ENCODE data around the gene CLEC7A. TPM values are rescaled to one million over a fixed set of nuclear protein-coding genes. Genes with fewer than 3 reads are reported as not detected.

CLEC7A gene
- total RNA-seq, 1 donor from 2014 or later = 79.5 TPM

DNA sequence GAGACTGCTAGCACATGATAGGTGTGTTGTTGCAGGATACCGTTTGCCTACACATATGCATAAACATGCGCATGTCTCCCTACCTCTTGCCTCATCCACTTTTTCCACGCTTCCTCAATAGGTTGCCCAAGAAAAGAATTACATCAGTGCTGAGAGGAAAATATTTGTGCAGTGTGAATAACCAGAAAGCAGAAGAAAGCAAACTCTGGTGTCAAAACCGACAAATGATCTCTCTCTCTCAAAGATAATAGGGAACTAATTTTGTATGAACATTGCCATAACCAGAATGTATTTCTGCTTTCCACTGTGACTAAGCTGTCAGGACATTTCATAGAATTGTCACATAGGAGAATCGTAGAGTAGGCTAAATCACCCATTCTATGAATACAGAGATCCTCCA is 1.3 kb downstream of the CLEC7A start:
- H3K4me1 ChIP-seq = no peaks in the 10 kb centered on the region
- H3K9me3 ChIP-seq = no peaks in the 10 kb centered on the region
- no peak for DNase-seq
- H3K27me3 ChIP-seq (ENCODE audit: low read depth) = no peaks in the 10 kb centered on the region
- H3K4me3 ChIP-seq = peak overlapping the region; percentile 33
- peak overlapping the region; percentile 80 for H3K27ac ChIP-seq
- ATAC-seq = peak; percentile 70 to 80
- intact Hi-C loops (cut with DNase I) = no loop called here
- H3K36me3 ChIP-seq = no peaks in the 10 kb centered on the region
- TF ChIP-seq, protein P1, sequence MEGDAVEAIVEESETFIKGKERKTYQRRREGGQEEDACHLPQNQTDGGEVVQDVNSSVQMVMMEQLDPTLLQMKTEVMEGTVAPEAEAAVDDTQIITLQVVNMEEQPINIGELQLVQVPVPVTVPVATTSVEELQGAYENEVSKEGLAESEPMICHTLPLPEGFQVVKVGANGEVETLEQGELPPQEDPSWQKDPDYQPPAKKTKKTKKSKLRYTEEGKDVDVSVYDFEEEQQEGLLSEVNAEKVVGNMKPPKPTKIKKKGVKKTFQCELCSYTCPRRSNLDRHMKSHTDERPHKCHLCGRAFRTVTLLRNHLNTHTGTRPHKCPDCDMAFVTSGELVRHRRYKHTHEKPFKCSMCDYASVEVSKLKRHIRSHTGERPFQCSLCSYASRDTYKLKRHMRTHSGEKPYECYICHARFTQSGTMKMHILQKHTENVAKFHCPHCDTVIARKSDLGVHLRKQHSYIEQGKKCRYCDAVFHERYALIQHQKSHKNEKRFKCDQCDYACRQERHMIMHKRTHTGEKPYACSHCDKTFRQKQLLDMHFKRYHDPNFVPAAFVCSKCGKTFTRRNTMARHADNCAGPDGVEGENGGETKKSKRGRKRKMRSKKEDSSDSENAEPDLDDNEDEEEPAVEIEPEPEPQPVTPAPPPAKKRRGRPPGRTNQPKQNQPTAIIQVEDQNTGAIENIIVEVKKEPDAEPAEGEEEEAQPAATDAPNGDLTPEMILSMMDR (IDR thresholded peaks at IDR 0.05) = no peak

DNA sequence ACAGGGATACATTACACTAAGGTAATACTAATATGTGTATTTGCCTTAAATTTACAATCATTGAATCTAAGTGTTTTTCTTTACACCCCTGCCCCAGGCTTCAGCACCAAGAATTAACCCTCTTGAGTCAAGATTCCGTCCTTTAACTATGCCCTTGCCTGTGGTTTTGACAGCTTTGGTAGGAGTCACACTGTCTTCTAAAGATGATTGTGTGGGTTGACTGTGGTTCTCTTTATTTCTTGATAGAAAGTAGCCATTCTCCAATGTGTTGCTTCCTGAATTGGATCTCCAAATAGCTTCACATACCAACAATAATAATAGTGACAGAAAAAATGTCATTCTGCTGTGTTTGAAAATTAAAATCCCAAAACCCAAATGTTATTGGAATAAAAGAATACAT is 3.6 kb downstream of the CLEC7A start:
- Histone ChIP-seq H3K9me3 (no peaks in the 10 kb centered on the region), H3K4me1 (peaks cover 8% of the 10 kb centered on the region), H3K27me3 (ENCODE audit: low read depth) (no peaks in the 10 kb centered on the region), H3K27ac (no peak overlapping the region), H3K36me3 (no peaks in the 10 kb centered on the region), H3K4me3 (no peak overlapping the region)
- intact Hi-C loops (cut with DNase I) = no loop called here
- ATAC-seq (no peak), DNase-seq (no peak)
- TF ChIP-seq, protein P1 (IDR thresholded peaks at IDR 0.05) = no peak

DNA sequence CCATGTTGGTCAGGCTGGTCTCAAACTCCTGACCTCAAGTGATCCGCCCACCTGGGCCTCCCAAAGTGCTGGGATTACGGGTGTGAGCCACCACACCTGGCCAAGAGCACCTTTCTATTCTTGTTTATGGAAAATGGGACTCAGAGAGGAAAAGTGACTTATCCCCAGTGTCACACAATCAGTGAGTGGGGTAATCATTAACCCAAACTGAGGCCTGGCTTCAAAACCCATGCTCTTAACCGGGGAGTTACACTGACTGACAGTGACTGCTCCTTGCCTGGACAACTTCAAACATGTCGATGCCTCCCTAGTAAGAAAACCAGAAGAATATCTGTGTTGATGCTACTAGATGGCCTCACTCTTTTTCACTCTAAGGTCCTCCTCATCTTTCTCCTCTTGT is 7.3 kb downstream of the CLEC7A start:
- ATAC-seq = no peak
- Histone ChIP-seq H3K27me3 (ENCODE audit: low read depth) (no peaks in the 10 kb centered on the region), H3K36me3 (no peaks in the 10 kb centered on the region), H3K9me3 (no peaks in the 10 kb centered on the region), H3K4me3 (no peak overlapping the region), H3K4me1 (peaks cover 8% of the 10 kb centered on the region), H3K27ac (no peak overlapping the region)
- intact Hi-C loops (cut with DNase I) = no loop called here
- DNase-seq = no peak
- TF ChIP-seq, protein P1 (IDR thresholded peaks at IDR 0.05) = no peak

DNA sequence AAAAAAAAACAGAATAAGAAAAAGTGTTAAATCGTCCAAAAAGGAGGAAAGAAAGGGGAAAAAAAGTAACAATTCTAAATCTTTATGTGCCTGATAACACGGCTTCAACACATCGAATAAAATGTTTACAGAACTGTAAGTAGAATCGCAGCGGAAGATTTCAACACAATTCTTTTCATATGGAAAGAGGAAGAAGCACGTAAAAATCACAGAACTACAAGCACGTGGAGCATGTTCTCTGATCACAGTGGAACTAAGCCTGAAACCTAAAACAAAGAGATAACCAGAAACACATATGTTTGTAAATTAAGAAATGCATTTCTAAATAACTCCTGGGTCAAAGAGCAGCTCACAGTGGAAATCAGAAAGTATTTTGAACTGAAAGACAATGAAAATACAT is 8.7 kb downstream of the CLEC7A start:
- Histone ChIP-seq H3K4me1 (peaks cover 8% of the 10 kb centered on the region), H3K4me3 (no peak overlapping the region), H3K27ac (no peak overlapping the region), H3K27me3 (ENCODE audit: low read depth) (no peaks in the 10 kb centered on the region), H3K36me3 (no peaks in the 10 kb centered on the region), H3K9me3 (no peaks in the 10 kb centered on the region)
- ATAC-seq (peak; percentile 57 to 66), DNase-seq (no peak)
- intact Hi-C loops (cut with DNase I) = no loop called here
- TF ChIP-seq, protein P1 (IDR thresholded peaks at IDR 0.05) = no peak

DNA sequence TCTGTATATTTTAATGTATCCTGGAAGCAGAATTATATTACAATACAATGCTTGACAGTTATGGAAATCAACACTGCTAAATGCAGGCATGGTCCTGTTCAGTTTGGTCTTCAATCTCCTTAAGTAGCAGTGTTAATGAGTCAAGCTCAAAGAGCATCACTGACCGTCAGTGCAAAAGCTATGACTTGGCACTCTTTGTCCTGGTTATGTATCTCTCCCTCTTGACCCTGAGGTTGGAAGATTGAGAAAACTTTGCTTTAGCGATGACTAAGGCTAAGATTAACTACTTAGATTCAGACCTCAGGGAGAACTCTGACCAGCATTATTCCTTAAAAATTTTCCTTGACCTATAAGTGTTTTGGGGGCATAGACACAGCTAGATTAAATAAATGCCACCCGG is 10.9 kb downstream of the CLEC7A start:
- intact Hi-C loops (cut with DNase I) = no loop called here
- peaks cover 8% of the 10 kb centered on the region for H3K4me1 ChIP-seq

More for the DNA sequence above, 10.9 kb downstream of the CLEC7A start:
- Histone ChIP-seq H3K27me3 (ENCODE audit: low read depth) (no peaks in the 10 kb centered on the region), H3K4me3 (no peak overlapping the region), H3K27ac (no peak overlapping the region), H3K36me3 (no peaks in the 10 kb centered on the region), H3K9me3 (no peaks in the 10 kb centered on the region)
- TF ChIP-seq, protein P1 (IDR thresholded peaks at IDR 0.05) = no peak
- DNase-seq = no peak
- ATAC-seq = peak in 1 of 2 donors; percentile 27
